Measurements from ENCODE around the gene KCNQ1. TPM values are rescaled to one million over a fixed set of nuclear protein-coding genes. Genes with fewer than 3 reads are reported as not detected.

The KCNQ1 gene
- total and polyA plus RNA-seq, 2 of the 13 experiments (the other 11 are each of a cell fraction or from before 2014, with no cell fraction given) = 0.02 to 0.08 TPM

GRCh38 chr11:2725368-2726300 lies 280.8 kb downstream of the KCNQ1 start (continued):
- TF ChIP-seq U2AF1 (optimal IDR thresholded peaks at IDR 0.05; ENCODE audit: low read depth, low read length) (no peak), UBTF (CRISPR knock-in tag; IDR thresholded peaks at IDR 0.05) (no peak; the same call in 1 of the 2 replicates), NR2F6 (IDR thresholded peaks at IDR 0.05) (0 out of 2 replicates have a peak, but pooled peaks have one; percentile 3), NR2F6 (CRISPR knock-in tag; IDR thresholded peaks at IDR 0.05) (no peak), ZNF609 (CRISPR knock-in tag; IDR thresholded peaks at IDR 0.05; ENCODE audit: borderline replicate concordance) (0 out of 2 replicates have a peak, but pooled peaks have one; percentile 36), HOXA5 (CRISPR knock-in tag; IDR thresholded peaks at IDR 0.05) (peak; percentile 48; the same call in 1 of the 2 replicates), HDAC6 (IDR thresholded peaks at IDR 0.05; ENCODE audit: low read depth, low read length) (no peak), SALL1 (CRISPR knock-in tag; IDR thresholded peaks at IDR 0.05) (peak; percentile 9; the same call in 1 of the 2 replicates), HOXD1 (CRISPR knock-in tag; IDR thresholded peaks at IDR 0.05) (0 out of 2 replicates have a peak, but pooled peaks have one; percentile 40), ZFP36L2 (CRISPR knock-in tag; IDR thresholded peaks at IDR 0.05) (no peak), GABPB1 (CRISPR knock-in tag; IDR thresholded peaks at IDR 0.05) (0 out of 2 replicates have a peak, but pooled peaks have one; percentile 8), HNF4A (CRISPR knock-in tag; IDR thresholded peaks at IDR 0.05) (peak; percentile 29), SOX6 (IDR thresholded peaks at IDR 0.05) (no peak), SOX6 (CRISPR knock-in tag; IDR thresholded peaks at IDR 0.05) (0 out of 2 replicates have a peak, but pooled peaks have one; percentile 6)
- TF ChIP-seq, protein P1, sequence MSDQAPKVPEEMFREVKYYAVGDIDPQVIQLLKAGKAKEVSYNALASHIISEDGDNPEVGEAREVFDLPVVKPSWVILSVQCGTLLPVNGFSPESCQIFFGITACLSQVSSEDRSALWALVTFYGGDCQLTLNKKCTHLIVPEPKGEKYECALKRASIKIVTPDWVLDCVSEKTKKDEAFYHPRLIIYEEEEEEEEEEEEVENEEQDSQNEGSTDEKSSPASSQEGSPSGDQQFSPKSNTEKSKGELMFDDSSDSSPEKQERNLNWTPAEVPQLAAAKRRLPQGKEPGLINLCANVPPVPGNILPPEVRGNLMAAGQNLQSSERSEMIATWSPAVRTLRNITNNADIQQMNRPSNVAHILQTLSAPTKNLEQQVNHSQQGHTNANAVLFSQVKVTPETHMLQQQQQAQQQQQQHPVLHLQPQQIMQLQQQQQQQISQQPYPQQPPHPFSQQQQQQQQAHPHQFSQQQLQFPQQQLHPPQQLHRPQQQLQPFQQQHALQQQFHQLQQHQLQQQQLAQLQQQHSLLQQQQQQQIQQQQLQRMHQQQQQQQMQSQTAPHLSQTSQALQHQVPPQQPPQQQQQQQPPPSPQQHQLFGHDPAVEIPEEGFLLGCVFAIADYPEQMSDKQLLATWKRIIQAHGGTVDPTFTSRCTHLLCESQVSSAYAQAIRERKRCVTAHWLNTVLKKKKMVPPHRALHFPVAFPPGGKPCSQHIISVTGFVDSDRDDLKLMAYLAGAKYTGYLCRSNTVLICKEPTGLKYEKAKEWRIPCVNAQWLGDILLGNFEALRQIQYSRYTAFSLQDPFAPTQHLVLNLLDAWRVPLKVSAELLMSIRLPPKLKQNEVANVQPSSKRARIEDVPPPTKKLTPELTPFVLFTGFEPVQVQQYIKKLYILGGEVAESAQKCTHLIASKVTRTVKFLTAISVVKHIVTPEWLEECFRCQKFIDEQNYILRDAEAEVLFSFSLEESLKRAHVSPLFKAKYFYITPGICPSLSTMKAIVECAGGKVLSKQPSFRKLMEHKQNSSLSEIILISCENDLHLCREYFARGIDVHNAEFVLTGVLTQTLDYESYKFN (CRISPR knock-in tag; conservative IDR thresholded peaks at IDR 0.05) = peak; percentile 58; the same call in 1 of the 2 replicates

Data from HepG2 (cell line).